ENCODE data around the gene PTCH1.

DNA sequence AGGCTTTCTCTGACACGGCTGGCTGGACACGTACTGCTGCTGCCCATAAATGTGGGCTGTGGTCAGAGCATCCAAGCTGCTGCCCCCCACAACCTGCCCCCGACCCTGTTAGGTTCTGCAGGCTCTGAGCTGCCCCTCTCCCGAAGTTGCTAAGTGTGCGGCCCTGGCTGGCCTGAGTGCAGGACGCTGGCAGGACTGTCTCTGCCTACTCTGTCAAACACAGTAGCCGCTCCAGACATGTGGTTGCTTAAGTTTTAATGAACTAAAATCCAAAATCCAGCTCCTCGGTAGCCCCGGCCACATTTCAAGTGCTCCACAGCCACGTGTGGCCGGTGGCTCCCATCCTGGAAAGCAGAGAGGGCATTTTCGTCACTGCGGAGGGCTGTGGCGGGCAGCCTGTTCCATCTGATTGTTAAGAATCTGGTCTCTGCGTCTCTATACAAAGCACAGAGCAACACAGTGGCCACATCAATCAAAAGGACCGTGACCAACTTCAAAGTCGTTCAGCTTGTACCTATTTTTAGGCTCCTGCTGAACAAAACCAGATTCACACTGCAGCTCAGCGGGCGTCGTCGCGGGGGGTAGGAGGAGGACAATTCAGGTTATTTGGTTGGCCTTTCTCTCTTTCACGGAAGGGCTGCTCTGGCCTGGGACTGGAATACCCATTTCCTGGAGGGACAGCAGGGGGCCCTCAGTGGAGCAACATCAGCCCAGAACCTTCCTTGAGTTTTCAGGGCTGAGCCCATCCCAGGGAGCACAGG lies 68.9 kb downstream of the PTCH1 start:
- TF ChIP-seq, protein P1, sequence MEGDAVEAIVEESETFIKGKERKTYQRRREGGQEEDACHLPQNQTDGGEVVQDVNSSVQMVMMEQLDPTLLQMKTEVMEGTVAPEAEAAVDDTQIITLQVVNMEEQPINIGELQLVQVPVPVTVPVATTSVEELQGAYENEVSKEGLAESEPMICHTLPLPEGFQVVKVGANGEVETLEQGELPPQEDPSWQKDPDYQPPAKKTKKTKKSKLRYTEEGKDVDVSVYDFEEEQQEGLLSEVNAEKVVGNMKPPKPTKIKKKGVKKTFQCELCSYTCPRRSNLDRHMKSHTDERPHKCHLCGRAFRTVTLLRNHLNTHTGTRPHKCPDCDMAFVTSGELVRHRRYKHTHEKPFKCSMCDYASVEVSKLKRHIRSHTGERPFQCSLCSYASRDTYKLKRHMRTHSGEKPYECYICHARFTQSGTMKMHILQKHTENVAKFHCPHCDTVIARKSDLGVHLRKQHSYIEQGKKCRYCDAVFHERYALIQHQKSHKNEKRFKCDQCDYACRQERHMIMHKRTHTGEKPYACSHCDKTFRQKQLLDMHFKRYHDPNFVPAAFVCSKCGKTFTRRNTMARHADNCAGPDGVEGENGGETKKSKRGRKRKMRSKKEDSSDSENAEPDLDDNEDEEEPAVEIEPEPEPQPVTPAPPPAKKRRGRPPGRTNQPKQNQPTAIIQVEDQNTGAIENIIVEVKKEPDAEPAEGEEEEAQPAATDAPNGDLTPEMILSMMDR (IDR thresholded peaks at IDR 0.05) = no peak
- no peak for TF ChIP-seq EZH2 (IDR thresholded peaks at IDR 0.05; ENCODE audit: borderline replicate concordance, insufficient read depth, low read depth, low read length, poor library complexity, severe bottlenecking)

Data from B cell (primary cell).